DMS79 (cell line): ENCODE data around the gene DLX3.

Experiments
- DNase-seq: peaks from one replicate; lab custom pipeline; 2025; lab: John Stamatoyannopoulos, UW

Gene DLX3

DNA sequence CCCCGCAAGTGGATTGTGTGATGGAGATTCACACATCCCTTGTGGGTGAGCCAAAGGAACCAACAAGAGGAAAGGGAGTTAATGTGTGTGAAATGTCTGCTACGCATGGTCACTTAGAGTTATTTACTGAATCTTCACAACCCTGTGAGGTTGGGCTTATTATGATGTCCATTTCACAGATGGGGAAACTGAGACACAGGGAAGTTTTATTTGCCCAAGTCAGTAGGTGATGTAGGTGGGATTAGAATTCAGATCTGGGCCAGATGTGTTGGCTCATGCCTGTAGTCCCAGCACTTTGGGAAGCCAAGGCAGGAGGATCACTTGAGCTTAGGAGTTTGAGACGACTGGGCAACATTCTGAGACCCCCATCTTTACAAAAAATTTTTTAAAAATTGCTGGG is 37.7 kb downstream of the DLX3 start:
- DNase-seq: no peak

DNA sequence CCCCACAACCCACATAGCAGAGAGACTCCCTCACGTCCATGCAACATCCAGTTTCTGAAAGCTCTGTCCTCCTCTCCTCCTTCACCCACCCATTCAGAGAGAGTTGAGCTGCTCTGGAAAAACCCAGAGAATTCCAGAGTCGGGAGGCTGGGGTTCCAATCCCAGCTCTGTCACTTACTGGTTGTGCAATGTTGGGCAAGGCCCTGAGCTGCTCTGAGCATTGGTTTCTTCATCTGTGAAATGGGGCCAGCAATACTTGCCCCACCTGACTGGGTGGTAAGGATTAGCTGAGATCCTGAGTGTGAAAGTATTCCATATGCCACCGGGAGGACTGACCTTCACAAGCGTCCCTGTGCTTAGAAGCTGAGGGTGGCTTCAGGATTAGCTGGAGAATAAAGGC is 38.2 kb downstream of the DLX3 start:
- DNase-seq: no peak

DNA sequence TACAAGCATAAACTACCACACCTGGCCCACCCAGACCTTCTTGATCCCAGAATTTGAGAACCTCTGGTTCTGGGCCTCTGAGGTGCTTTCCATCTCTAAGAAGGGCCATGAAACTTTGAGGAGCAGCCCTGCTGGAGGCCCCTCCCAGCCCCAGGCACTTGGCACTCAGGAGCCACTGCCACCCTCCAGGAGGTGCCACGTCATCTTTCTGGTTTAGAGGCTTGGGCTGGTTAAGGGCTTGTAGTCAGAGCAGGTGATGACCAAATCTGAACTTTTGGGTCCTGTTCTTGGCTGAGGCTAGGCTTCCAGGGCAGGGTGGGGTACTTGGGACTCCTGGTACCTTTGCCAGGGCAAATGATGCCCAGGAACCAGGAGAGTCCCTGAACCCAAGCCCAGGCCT is 39.9 kb downstream of the DLX3 start:
- DNase-seq: no peak

DNA sequence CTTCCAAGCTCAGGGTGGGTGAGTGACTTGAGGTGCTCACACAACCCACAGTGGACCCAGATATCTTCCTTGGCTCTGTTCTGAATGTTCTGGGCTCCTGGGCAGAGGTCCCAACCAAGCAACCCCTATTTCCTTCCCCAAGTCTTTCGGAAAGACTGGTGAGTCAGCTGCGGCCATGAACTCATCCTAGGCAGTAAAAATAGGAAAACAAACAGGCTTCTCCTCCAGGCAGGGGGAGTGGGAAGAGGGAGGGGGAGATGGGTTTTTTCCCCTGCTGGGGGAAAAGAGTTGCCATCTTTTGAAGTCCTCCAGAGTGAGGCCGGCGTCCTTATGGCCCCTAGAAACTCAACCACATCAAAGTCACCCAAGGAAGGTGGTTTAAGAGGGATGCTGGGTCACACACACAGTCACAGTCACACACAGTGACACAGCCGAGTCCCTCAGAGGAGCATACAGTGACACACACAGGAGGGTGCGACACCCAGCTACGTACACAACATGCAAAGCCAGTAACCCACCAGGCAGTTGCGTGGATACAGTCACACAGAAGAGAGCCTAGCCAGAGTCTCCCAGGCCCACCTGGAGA is 42.0 kb downstream of the DLX3 start:
- DNase-seq: no peak

DNA sequence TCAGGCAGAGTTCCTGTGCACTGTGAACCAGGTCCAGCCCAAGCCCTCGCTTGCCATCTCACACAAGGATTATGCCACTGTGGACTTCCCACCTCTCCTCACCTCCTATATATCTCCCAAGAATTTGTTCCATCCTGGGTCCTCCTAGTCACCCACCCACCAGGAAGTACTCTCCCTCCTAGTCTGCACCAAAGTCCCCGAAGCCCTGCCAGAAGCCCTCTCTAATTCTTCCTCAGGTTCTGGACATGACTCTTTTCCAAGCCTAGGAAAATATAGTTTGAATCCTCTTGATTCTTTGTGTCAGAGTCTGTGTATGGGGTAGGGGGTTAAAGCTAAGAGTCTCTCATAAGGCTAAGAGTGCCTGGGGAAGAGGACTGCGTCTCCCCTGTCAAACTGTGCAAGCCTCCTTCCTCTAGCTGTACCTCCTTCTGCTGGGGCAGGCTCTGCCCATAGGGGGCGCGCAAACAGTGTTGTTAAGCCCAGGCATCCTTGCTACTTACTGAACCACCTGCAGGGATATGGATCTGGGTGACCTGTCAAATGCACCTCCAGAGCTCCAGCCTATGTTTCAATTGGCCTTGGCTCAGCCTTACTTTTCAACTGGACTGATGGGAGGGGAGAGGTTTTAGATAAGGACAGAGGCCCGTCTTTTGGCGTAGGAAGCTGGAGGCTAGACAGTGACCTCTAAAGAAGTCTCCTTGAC is 42.7 kb downstream of the DLX3 start:
- DNase-seq: peak; percentile 5

DNA sequence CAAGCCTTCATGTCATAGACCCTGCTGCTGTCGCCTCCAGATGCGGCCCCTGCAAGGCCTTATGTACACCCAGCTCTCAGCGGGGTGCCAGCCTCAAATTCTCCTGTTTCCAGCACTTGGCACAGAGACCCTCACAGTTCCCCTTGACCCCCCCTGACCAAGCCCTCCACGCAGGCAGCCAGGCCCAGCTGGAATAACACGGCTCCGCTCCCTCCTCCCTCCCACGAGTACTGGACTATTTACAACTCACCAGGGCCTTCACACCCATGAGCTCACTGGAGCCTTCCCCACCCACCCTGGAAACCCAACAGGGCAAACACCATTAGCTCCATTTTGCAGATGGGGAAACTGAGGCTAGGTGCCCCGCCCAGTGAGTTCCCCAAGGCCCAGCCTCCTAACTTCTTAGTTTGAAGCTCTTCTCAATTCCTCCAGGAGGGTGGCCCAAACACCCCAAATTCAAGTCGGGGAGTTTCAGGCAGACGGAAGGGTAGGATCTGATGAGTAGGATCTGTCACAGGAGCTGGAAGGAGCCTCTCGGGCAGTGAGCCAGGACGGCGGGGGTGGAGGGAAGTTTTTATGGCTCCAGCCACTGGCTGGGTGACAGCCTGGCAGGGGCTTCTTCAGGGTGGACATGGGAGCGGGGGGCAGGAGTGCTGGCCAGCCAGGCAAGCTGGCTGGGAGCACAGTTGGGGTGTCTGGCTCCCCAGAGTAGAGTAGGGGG is 43.5 kb downstream of the DLX3 start:
- no peak for DNase-seq

DNA sequence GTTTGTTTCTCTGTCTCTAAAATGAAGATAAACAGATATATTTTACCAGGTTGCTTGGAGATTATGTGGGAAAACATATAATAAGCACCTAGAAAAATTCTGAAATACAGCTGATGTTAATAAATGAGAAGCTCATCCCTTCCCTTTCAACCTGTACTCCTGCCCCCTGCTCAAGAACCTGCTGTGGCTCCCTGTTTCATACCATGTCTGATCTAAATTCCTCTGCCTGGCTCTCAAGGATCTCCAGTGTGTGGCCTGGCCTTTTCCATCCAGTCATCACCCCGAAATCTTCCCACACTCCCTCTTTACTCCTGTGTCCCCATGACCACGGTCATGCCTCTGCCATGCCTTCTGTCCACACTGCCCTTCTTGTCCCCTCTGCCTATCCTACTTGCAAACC is 45.4 kb downstream of the DLX3 start:
- DNase-seq: no peak

DNA sequence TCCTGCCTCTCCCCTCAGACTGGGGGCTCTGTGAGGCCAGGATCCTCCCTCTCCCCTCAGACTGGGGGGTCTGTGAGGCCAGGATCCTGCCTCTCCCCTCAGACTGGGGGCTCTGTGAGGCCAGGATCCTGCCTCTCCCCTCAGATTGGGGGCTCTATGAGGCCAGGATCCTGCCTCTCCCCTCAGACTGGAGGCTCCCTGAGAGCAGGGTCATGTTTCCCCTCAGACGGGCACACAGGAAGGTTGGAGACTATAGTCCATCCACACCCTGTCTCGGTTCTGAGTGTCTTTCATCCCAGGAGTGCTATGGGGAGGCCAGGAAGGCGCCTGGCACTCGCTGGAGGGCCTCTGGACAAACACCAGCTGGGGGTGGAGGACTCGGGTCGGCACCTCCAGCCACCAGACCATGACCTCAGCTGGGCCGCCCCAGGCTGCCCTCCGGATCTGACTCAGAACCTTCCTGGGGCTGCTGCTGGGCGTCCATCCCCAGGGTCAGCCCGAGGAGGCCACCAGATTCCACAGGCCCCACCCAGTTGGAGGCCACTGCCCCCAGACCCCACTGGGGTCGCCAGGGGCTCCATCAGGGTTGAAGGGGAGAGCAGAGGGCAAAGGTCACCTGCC is 48.0 kb downstream of the DLX3 start:
- DNase-seq: no peak

DNA sequence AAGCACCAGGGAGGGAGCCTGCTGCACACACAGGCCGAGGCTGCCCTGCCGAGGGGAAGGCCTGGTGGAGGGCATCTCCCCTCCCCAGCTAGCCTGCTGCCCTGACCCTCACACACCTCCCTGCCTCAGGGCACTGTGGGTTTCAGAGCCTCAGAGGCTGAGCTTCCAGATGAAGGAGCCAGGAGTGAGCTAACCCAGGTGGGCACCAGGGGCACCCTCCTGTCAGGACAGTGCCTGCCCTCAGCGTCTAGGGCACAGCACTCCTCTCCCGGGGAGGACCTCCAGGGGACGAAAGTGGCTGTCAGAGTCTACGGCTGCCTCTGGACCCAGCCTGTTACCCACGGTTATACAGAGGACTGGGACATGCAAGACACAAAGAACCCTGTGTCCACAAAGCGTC is 48.8 kb downstream of the DLX3 start:
- no peak for DNase-seq

DNA sequence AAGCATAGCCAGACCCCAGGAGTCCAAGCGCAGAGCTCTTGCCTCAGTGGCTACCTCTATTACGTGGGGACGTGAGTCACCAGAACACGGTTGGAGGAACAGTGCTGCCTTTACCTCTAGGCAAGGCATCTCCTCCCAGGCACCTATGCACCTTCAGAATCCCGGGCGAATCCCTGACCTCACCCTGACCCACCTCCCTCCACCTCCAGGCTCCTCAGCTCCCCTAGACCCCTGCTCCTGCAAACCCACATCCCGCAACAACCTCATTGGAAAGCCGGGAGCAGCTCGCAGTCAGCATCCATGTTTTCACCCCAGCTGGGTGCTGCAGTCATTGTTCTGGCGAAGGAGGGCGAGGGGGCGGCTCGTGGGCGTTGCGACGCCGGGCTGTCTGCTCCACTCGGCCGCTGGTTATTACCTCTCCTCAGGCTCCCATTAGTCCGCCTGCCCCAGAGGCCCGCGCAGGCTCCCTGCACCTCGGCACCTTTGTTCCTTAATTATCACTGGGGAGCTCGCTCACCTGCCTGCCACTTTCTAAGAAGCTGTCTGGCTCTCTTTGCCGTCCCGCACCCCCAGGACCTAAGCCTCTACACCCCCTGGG is 50.7 kb downstream of the DLX3 start:
- no peak for DNase-seq

DNA sequence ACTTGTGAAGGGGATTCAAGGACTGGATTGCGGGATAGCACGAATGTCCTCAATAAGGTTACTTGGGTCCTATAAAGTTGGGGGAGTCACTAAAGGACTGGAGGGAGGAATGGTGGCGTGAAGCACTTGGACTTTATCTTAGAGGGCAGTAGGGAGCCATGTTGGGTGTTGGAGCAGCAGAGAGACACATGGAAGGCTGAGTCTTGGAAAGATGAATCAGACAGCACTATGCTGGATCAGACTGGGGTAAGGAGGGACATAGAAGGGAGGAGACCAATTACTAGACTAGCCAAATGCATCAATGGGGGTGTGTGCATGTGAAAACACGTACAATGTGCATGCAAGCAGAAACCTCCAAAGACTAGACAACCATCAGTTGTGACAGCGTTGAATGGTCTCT is 52.1 kb downstream of the DLX3 start:
- no peak for DNase-seq

DNA sequence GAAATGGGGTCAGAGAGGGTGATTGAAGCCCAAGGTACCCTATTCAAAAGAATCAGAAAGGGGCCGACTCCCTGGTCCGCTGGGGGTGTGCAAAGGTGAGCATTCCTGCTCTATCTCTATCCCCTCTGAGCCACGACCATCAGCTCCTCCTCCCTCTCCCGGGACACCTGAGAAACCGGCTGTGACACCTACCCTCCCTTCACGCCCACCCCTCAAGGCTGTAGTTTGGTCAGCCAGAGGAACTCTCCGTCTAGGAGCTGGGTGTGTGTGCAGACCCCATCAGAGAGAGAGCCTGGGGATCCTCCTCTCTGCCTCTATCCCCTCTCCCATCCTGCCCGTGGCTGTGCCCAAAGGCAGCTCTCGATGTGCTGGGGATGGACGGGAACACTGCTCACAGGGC is 53.6 kb downstream of the DLX3 start:
- no peak for DNase-seq
